Neural progenitor cell (in vitro differentiated cells): ENCODE measurements around the gene MAP2K2. TPM values are rescaled to one million over a fixed set of nuclear protein-coding genes. Genes with fewer than 3 reads are reported as not detected.

Source experiments
- DNase-seq: peaks from one replicate; pipeline ENCODE4 v3.0.0-alpha.2; 2016; ENCODE audit warnings: low spot score
- H2AFZ ChIP-seq: fragments of 200-600 bp; sonication (generic); replicated peaks from 2 replicates; pipeline ENCODE4 v1.6.1; 2016; ENCODE audit warnings: antibody characterized with exemption
- H3F3A ChIP-seq: fragments of 200-600 bp; sonication (generic); 2 replicates; pipeline ENCODE4 v1.6.1; 2016; ENCODE audit warnings: antibody characterized with exemption, low read depth
- H3K27ac ChIP-seq: fragments of 200-600 bp; sonication (generic); 2 replicates; pipeline ENCODE4 v1.5.1; 2016; ENCODE audit warnings: mild to moderate bottlenecking
- H3K27me3 ChIP-seq: fragments of 200-600 bp; sonication (generic); 2 replicates; pipeline ENCODE4 v1.6.1; 2016; ENCODE audit warnings: mild to moderate bottlenecking, moderate library complexity
- H3K36me3 ChIP-seq: fragments of 200-600 bp; sonication (generic); 2 replicates; pipeline ENCODE4 v1.5.1; 2016
- H3K4me1 ChIP-seq: fragments of 200-600 bp; sonication (generic); 2 replicates; pipeline ENCODE4 v1.6.1; 2016; ENCODE audit warnings: mixed run types
- H3K4me2 ChIP-seq: fragments of 200-600 bp; sonication (generic); 2 replicates; pipeline ENCODE4 v1.6.1; 2016
- H3K4me3 ChIP-seq: fragments of 200-600 bp; sonication (generic); 2 replicates; pipeline ENCODE4 v1.5.1; 2016
- H3K79me2 ChIP-seq: fragments of 200-600 bp; sonication (generic); 2 replicates; pipeline ENCODE4 v1.6.1; 2016; ENCODE audit warnings: low read depth
- H3K9ac ChIP-seq: fragments of 200-600 bp; sonication (generic); 2 replicates; pipeline ENCODE4 v1.6.1; 2016
- H3K9me3 ChIP-seq: fragments of 200-600 bp; sonication (generic); 2 replicates; pipeline ENCODE4 v1.5.1; 2016; ENCODE audit warnings: low read depth
- H4K20me1 ChIP-seq: fragments of 200-600 bp; sonication (generic); 2 replicates; pipeline ENCODE4 v1.6.1; 2016; ENCODE audit warnings: low read depth
- H3K27ac Mint-ChIP-seq: 3 replicates; pipeline ENCODE4 v1.8.0; 2021; ENCODE audit warnings: mixed read lengths
- H3K27me3 Mint-ChIP-seq: 2 replicates; pipeline ENCODE4 v1.8.0; 2022; ENCODE audit warnings: low read depth, mild to moderate bottlenecking, inconsistent platforms, moderate library complexity, mixed read lengths; ENCODE audit not compliant: insufficient read depth
- H3K36me3 Mint-ChIP-seq: 3 replicates; pipeline ENCODE4 v1.8.0; 2021; ENCODE audit warnings: mixed read lengths
- H3K4me1 Mint-ChIP-seq: 3 replicates; pipeline ENCODE4 v1.8.0; 2021; ENCODE audit warnings: mixed read lengths
- H3K4me3 Mint-ChIP-seq: 3 replicates; pipeline ENCODE4 v1.8.0; 2021; ENCODE audit warnings: mild to moderate bottlenecking, moderate library complexity, mixed read lengths
- H3K9me3 Mint-ChIP-seq: 3 replicates; pipeline ENCODE4 v1.8.0; 2020; ENCODE audit warnings: mixed read lengths
- EZH2 ChIP-seq: fragments of 200-600 bp; sonication (generic); IDR thresholded peaks from 2 replicates; pipeline ENCODE4 v1.6.1; 2017; ENCODE audit warnings: antibody characterized with exemption, mild to moderate bottlenecking, moderate library complexity
- EZH2phosphoT487 ChIP-seq: fragments of 200-600 bp; sonication (generic); IDR thresholded peaks from 2 replicates; pipeline ENCODE4 v1.6.1; 2017; ENCODE audit warnings: antibody characterized with exemption
- total RNA-seq: library from RNA; depleted of rRNA; stranded (reverse); fragments of >200 nt; gene quantifications from 2 replicates; pipeline ENCODE4 v1.2.3, GENCODE V29; 2015; ENCODE audit warnings: low replicate concordance
- TF ChIP-seq, protein P1 (sequence below): fragments of 200-600 bp; sonication (generic); IDR thresholded peaks from 2 replicates; pipeline ENCODE4 v1.5.1; 2017; ENCODE audit warnings: antibody characterized with exemption, mild to moderate bottlenecking

The MAP2K2 gene
- total RNA-seq, 1 donor from 2014 or later, result 69.7 TPM

DNA sequence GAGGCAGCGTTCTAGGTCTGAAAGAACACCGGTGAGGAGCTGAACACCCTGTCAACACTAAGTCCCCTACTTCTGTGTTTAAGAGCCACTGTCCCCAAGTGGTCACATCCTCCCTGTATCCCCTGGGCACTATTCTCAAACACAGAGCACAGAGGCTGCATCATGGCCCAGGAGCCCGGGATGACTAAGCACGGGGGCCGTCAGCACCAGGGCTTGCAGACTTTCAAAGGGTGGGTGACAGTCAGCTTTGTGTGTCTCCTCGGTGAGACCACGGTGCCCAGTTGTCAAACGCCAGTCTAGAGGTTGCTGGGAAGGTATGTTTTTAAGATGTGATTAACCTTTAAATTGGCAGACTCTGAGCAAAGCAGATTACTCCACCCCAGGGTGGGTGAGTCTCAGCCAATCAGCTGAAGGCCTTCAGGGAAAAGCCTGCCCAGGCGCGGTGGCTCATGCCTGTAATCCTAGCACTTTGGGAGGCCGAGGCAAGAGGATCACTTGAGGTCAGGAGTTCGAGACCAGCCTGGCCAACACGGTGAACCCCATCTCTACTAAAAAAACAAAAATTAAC is 8.0 kb downstream of the MAP2K2 start:
- H3K27ac Mint-ChIP-seq, result no peak overlapping the region
- H3K9me3 Mint-ChIP-seq, result no peaks in the 10 kb centered on the region
- H3K27me3 ChIP-seq, result no peaks in the 10 kb centered on the region
- peaks cover 31% of the 10 kb centered on the region for H3K79me2 ChIP-seq
- no peak overlapping the region for H3K4me3 Mint-ChIP-seq
- no peaks in the 10 kb centered on the region for H3K9me3 ChIP-seq
- H3K4me1 ChIP-seq, result no peaks in the 10 kb centered on the region
- no peaks in the 10 kb centered on the region for H3F3A ChIP-seq
- no peak overlapping the region for H2AFZ ChIP-seq
- no peak overlapping the region for H3K27ac ChIP-seq
- no peaks in the 10 kb centered on the region for H3K36me3 ChIP-seq
- no peak overlapping the region for H3K9ac ChIP-seq
- peaks cover 6% of the 10 kb centered on the region for H3K27me3 Mint-ChIP-seq
- no peak overlapping the region for H3K4me2 ChIP-seq
- no peak for TF ChIP-seq EZH2
- no peak for TF ChIP-seq EZH2phosphoT487
- TF ChIP-seq, protein P1, sequence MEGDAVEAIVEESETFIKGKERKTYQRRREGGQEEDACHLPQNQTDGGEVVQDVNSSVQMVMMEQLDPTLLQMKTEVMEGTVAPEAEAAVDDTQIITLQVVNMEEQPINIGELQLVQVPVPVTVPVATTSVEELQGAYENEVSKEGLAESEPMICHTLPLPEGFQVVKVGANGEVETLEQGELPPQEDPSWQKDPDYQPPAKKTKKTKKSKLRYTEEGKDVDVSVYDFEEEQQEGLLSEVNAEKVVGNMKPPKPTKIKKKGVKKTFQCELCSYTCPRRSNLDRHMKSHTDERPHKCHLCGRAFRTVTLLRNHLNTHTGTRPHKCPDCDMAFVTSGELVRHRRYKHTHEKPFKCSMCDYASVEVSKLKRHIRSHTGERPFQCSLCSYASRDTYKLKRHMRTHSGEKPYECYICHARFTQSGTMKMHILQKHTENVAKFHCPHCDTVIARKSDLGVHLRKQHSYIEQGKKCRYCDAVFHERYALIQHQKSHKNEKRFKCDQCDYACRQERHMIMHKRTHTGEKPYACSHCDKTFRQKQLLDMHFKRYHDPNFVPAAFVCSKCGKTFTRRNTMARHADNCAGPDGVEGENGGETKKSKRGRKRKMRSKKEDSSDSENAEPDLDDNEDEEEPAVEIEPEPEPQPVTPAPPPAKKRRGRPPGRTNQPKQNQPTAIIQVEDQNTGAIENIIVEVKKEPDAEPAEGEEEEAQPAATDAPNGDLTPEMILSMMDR, result no peak
- H3K36me3 Mint-ChIP-seq, result peaks cover 24% of the 10 kb centered on the region
- no peaks in the 10 kb centered on the region for H3K4me1 Mint-ChIP-seq
- DNase-seq, result no peak
- H4K20me1 ChIP-seq, result peaks cover 45% of the 10 kb centered on the region
- H3K4me3 ChIP-seq, result no peak overlapping the region

DNA sequence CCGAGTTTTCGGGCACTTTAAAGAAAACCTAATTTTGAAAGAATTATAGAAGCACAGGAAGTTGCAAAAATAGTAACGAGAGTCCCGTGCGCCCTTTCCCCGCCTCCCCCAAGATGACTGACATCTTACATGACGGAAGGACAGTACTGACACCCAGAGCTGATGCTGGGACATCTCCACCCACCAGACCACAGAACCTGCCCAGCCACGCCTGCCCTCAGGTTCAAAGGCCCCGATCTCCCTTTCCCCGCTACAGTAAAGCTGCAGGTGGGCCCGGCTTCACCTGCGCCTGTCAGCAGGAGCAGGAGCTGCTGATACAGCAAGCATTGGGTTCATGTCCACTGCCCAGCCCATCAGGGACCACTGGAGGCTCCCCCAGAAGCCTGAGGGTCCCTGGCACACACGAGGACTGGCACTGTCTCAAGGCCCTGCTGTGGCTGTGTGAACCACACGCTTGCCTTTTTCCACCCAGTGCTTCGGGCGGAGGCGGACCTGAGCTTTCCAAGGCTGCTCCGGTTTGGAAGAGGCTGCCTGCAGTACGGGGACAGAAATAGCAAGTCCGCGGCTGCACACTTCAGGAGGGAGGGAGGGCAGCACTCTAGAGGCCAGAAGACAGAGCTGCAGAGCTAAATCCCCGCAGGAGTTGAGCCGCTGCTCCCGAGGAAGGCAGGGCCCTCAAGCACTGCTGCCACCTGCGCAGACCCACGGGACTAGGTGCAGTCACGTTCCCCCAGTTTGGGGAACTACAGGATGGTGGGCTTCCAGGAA is 8.7 kb downstream of the MAP2K2 start:
- H3K4me3 Mint-ChIP-seq, result no peak overlapping the region
- DNase-seq, result no peak
- no peak for TF ChIP-seq EZH2phosphoT487
- TF ChIP-seq EZH2, result no peak
- TF ChIP-seq, protein P1, result no peak
- Histone ChIP-seq H4K20me1 (peaks cover 38% of the 10 kb centered on the region), H3K4me1 (no peaks in the 10 kb centered on the region), H3K9me3 (no peaks in the 10 kb centered on the region), H3K9ac (no peak overlapping the region), H3K27me3 (no peaks in the 10 kb centered on the region), H2AFZ (no peak overlapping the region), H3K79me2 (peaks cover 24% of the 10 kb centered on the region), H3F3A (no peaks in the 10 kb centered on the region), H3K4me2 (no peak overlapping the region), H3K27ac (no peak overlapping the region), H3K36me3 (no peaks in the 10 kb centered on the region), H3K4me3 (no peak overlapping the region)
- H3K27me3 Mint-ChIP-seq, result peaks cover 6% of the 10 kb centered on the region
- H3K9me3 Mint-ChIP-seq, result no peaks in the 10 kb centered on the region
- H3K4me1 Mint-ChIP-seq, result no peaks in the 10 kb centered on the region
- no peak overlapping the region for H3K27ac Mint-ChIP-seq
- peaks cover 29% of the 10 kb centered on the region for H3K36me3 Mint-ChIP-seq

DNA sequence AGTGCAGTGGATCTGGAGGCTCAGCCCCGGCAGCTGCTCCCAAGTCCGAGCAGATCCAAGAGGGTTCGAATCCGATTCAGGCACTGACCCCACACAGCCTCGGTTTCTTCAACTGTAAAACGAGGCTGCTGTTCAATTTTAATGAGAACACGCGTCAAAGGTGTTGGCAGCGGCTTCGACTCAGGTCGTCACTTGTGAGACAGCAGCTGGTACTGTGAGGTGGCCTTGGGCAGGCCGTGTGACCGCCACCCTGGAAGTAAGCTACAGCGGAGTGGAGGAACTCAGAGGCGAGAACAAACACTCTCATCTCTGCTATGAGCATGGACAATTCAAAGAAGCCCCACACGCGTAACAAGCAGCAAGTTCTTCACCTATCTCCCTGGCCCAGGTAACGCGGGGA is 9.7 kb downstream of the MAP2K2 start:
- peaks cover 33% of the 10 kb centered on the region for H3K36me3 Mint-ChIP-seq
- no peak for DNase-seq
- H3K4me3 Mint-ChIP-seq, result no peak overlapping the region

More for the DNA sequence above, 9.7 kb downstream of the MAP2K2 start:
- Histone ChIP-seq H3K27ac (no peak overlapping the region), H3K4me1 (no peaks in the 10 kb centered on the region), H3K4me2 (no peak overlapping the region), H3K9ac (no peak overlapping the region), H3K9me3 (no peaks in the 10 kb centered on the region), H2AFZ (no peak overlapping the region), H4K20me1 (peaks cover 28% of the 10 kb centered on the region), H3F3A (no peaks in the 10 kb centered on the region), H3K27me3 (no peaks in the 10 kb centered on the region), H3K36me3 (no peaks in the 10 kb centered on the region), H3K79me2 (peaks cover 14% of the 10 kb centered on the region), H3K4me3 (no peak overlapping the region)
- no peak overlapping the region for H3K27ac Mint-ChIP-seq
- no peak for TF ChIP-seq EZH2
- TF ChIP-seq, protein P1, result no peak
- no peak for TF ChIP-seq EZH2phosphoT487
- H3K27me3 Mint-ChIP-seq, result peaks cover 4% of the 10 kb centered on the region
- H3K4me1 Mint-ChIP-seq, result no peaks in the 10 kb centered on the region
- no peaks in the 10 kb centered on the region for H3K9me3 Mint-ChIP-seq
